SK-N-DZ (cell line): ENCODE measurements around the gene DAZAP1.

Experiments used
- DNase-seq: peaks from one replicate; pipeline ENCODE4 v3.0.0-alpha.2; 2015; ENCODE audit warnings: low spot score

Gene DAZAP1

DNA sequence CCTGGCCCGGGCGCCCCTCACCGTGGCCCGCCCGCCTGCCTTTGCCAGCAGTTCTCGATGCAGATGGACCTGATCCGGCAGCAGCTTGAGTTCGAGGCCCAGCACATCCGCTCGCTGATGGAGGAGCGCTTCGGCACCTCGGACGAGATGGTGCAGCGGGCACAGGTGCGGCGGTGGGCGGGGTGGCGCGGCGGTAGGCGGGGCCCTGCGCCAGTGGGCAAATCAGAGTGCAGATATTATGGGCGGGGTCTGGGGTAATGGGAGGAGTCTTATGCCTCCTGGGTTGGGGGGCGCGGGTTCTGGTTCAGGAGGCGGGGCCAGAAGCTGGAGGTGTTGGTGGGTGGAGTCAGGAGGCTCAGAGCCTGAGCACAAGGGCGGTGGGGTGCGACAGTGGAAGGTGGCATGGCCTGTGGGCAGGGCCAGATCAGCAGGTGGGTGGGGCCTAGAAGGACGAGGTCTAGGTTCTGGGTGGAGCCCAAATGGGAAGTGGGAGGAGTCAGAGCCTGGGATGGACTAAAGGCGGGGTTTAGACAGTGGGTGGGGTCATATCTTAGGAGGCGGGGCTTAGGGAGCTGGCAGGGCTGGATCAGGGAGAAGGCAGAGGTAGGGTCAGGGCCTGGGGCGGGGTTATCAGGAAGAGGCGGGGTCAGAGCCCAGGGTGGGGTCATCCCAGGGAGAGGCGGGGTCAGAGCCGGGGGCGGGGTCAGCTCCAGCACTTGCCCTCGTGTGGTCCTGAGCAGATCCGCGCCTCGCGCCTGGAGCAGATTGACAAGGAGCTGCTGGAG is 48.1 kb downstream of the DAZAP1 start:
- DNase-seq = peak; percentile 81

DNA sequence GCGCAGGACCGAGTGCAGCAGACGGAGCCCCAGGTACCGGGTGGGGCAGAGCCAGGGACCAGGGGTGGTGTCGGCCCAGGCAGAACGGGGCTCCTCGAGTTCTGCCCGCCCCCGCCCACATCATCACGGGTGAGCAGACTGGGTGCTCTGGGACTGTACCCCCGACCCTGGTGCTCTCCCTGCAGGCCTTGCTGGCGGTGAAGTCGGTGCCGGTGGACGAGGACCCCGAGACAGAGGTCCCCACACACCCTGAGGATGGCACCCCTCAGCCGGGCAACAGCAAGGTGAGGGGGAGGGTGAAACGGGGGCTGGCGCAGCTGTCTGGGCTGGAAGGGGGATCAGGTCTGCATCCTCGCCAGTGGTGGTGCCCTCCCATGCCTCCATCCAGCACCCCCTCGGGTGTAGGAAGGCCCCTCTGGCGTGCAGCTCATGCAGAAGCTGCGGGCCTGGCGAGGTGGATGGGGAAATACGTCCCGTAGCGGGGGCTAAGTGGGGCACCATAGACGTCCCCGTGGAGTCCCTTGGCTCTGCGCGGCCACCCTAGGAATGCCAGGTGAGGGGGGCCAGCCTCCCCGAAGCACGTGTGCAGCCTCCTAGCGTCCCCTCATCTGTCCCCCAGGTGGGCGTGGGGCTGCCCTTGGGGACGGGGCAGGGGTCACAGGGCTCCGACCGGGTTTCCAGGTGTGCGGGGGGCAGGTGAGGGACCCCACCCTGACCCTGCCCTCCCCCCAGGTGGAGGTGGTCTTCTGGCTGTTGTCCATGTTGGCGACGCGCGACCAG is 48.9 kb downstream of the DAZAP1 start:
- no peak for DNase-seq

- DNase-seq = no peak
Measured at GRCh38 chr19:1457031-1457739, 49.8 kb downstream of the DAZAP1 start.

DNA sequence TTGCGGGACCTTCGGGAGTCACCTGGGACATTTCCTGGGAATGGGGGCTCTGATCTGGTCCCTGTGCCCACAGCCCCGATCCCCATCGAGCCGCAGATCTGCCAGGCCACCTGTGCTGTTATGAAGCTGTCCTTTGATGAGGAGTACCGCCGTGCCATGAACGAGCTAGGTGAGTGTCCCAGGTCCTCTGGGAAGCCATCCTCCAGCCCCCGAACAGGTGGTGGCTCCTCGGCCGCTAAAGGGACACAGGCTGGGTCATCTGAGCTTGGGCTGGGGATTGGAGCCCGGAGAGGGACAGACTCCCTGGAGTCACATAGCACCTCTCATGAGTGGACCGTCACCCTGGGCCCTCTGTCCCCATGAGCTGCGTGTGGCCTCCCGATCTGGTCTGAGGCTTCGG is 50.5 kb downstream of the DAZAP1 start:
- DNase-seq = no peak

DNA sequence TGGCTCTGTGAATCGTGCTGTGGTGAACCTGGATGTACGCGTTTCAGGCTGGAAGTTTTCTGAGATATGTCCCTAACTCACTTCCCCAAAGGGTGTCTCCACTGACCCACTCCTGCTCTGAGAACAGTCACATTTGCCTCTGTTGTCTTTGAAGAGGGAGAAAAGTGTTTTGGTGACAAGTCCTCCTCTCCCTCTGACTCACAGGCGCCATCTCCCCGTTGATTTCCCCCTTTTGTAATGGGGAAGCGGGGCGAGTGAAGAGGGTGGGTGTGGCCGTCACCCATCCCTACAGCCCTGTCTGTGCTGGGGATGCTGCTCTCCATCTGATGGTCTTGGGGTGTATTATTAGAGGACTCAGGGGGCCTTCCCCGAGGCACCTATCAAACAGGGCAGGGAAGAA is 52.1 kb downstream of the DAZAP1 start:
- DNase-seq = no peak

GRCh38 chr19:1460033-1460995 is 52.9 kb downstream of the DAZAP1 start:
- DNase-seq = no peak

DNA sequence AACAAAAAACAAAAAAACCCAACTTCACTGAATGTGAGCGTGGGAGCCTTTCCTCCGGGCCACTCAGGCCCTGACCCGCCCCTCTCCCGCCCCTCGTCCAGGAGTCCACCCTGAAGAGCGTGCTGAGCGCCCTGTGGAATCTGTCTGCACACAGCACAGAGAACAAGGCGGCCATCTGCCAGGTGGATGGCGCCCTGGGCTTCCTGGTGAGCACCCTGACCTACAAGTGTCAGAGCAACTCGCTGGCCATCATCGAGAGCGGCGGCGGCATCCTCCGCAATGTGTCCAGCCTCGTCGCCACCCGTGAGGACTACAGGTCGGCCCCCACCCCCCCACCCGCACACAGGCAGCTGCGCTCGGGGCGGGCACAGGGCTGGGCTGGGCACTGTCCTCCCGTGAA is 54.5 kb downstream of the DAZAP1 start:
- no peak for DNase-seq

DNA sequence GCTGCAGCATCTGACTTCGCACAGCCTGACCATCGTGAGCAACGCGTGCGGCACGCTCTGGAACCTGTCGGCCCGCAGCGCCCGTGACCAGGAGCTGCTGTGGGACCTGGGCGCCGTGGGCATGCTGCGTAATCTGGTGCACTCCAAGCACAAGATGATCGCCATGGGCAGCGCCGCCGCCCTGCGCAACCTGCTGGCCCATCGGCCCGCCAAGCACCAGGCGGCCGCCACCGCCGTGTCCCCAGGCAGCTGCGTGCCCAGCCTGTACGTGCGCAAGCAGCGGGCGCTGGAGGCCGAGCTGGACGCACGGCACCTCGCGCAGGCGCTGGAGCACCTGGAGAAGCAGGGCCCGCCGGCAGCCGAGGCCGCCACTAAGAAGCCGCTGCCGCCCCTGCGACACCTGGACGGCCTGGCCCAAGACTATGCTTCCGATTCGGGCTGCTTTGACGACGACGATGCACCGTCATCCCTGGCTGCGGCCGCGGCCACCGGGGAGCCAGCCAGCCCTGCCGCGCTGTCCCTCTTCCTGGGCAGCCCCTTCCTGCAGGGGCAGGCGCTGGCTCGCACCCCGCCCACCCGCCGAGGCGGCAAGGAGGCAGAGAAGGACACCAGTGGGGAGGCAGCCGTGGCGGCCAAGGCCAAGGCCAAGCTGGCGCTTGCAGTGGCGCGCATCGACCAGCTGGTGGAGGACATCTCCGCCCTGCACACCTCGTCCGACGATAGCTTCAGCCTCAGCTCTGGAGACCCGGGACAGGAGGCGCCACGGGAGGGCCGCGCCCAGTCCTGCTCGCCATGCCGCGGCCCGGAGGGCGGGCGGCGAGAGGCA is 58.0 kb downstream of the DAZAP1 start:
- no peak for DNase-seq

- no peak for DNase-seq
Measured at GRCh38 chr19:1466018-1466460, 58.7 kb downstream of the DAZAP1 start.

GRCh38 chr19:1466461-1467214 is 59.3 kb downstream of the DAZAP1 start:
- no peak for DNase-seq

DNA sequence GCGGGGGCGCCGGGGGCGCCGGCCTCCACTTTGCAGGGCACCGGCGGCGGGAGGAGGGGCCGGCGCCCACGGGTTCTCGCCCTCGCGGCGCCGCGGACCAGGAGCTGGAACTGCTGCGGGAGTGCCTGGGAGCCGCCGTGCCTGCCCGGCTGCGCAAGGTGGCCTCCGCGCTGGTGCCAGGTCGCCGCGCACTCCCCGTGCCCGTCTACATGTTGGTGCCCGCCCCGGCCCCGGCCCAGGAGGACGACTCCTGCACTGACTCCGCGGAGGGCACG is 59.8 kb downstream of the DAZAP1 start:
- DNase-seq = no peak

DNA sequence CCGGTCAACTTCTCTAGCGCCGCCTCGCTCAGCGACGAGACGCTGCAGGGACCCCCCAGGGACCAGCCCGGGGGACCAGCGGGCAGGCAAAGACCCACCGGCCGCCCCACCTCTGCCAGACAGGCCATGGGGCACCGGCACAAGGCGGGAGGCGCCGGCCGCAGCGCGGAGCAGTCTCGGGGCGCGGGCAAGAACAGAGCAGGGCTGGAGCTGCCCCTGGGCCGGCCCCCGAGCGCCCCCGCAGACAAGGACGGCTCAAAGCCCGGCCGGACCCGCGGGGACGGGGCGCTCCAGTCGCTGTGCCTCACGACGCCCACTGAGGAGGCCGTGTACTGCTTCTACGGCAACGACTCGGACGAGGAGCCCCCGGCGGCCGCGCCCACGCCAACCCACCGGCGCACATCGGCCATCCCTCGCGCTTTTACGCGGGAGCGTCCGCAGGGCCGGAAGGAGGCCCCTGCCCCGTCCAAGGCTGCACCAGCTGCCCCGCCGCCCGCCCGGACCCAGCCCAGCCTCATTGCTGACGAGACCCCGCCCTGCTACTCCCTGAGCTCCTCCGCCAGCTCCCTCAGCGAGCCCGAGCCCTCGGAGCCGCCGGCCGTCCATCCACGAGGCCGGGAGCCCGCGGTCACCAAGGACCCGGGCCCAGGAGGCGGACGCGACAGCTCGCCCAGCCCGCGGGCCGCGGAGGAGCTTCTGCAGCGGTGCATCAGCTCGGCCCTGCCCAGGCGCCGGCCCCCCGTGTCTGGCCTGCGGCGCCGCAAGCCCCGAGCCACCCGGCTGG is 60.3 kb downstream of the DAZAP1 start:
- no peak for DNase-seq

GRCh38 chr19:1468274-1468820 is 61.0 kb downstream of the DAZAP1 start:
- no peak for DNase-seq

GRCh38 chr19:1468821-1469254 is 61.5 kb downstream of the DAZAP1 start:
- no peak for DNase-seq

DNA sequence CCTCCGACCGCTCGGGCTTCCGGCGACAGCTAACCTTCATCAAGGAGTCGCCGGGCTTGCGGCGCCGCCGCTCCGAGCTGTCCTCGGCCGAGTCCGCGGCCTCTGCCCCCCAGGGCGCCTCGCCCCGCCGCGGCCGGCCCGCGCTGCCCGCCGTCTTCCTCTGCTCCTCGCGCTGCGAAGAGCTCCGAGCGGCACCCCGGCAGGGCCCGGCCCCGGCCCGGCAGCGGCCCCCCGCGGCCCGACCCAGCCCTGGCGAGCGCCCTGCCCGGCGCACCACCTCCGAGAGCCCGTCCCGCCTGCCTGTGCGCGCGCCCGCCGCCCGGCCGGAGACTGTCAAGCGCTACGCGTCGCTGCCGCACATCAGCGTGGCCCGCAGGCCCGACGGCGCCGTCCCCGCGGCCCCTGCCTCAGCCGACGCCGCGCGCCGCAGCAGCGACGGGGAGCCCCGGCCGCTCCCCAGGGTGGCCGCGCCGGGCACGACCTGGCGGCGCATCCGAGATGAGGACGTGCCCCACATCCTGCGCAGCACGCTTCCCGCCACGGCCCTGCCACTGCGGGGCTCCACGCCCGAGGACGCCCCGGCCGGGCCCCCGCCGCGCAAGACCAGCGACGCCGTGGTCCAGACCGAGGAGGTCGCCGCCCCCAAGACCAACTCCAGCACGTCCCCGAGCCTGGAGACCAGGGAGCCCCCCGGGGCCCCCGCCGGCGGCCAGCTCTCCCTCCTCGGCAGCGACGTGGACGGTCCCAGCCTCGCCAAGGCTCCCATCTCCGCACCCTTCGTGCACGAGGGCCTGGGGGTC is 62.1 kb downstream of the DAZAP1 start:
- DNase-seq = no peak

- DNase-seq = no peak
Measured at GRCh38 chr19:1470055-1470304, 62.6 kb downstream of the DAZAP1 start.

DNA sequence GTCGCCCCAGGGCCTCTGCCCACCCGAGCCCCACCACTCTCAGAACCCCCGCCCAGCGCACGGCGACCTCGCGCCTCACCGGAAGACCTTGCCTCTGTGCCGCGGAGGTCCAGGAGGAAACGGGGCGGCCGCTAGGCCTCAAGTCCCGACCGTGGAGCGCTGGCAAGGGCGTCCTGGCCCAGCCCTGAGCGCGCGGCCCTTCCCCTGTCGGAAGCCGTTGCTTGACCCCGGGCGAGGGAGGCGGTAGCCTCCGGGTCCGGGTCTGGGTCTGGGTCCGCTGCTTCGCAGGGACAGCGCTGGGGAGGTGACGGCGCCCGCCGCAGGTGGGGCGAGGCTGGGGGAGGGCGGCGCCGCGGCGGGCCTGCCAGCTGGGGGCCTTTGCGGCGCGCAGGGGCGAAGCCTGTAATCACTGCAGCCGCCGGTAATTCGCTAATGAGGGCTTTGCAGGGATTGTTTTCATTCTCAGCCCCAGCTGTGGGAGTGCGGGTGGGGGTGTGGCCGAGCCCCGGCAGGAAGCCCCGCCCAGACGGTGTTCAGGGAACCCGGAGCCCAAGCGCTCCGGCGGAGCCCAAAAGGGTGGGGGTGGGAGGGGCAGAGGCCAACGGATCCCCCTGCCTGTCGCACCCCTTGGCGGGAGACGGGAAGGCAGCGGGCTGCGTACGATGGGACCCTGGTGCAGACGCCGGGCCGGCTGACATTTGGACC is 63.1 kb downstream of the DAZAP1 start:
- peak; percentile 57 for DNase-seq
